DMS 273 treated with DMSO at 0.1 percent for 48 hours (cell line): ENCODE measurements around the gene WDR59.

ENCODE experiments used
- DNase-seq: peaks from one replicate; lab custom pipeline; 2025; lab: John Stamatoyannopoulos, UW

The WDR59 gene

GRCh38 chr16:74903120-74903519 lies 81.8 kb downstream of the WDR59 start:
- no peak for DNase-seq

GRCh38 chr16:74902161-74902560 lies 82.8 kb downstream of the WDR59 start:
- no peak for DNase-seq

- DNase-seq: no peak
Observed at GRCh38 chr16:74901606-74902005, 83.3 kb downstream of the WDR59 start.

GRCh38 chr16:74899816-74900215 lies 85.1 kb downstream of the WDR59 start:
- DNase-seq: no peak

GRCh38 chr16:74898659-74899058 lies 86.3 kb downstream of the WDR59 start:
- DNase-seq: no peak

- DNase-seq: no peak
Observed at GRCh38 chr16:74896389-74897370, 88.2 kb downstream of the WDR59 start.

GRCh38 chr16:74893541-74893940 lies 91.4 kb downstream of the WDR59 start:
- DNase-seq: no peak

- no peak for DNase-seq
Observed at GRCh38 chr16:74892574-74893461, 92.1 kb downstream of the WDR59 start.

- DNase-seq: no peak
Observed at GRCh38 chr16:74888888-74889287, 96.0 kb downstream of the WDR59 start.

GRCh38 chr16:74888232-74888862 lies 96.6 kb downstream of the WDR59 start:
- DNase-seq: no peak

- DNase-seq: no peak
Observed at GRCh38 chr16:74887084-74887483, 97.8 kb downstream of the WDR59 start.

GRCh38 chr16:74877706-74878105 lies 107.2 kb downstream of the WDR59 start:
- no peak for DNase-seq

- DNase-seq: no peak
Observed at GRCh38 chr16:74874912-74875546, 109.9 kb downstream of the WDR59 start.

- DNase-seq: no peak
Observed at GRCh38 chr16:74874123-74874522, 110.8 kb downstream of the WDR59 start.

GRCh38 chr16:74872302-74872701 lies 112.6 kb downstream of the WDR59 start:
- DNase-seq: no peak

GRCh38 chr16:74871608-74872007 lies 113.3 kb downstream of the WDR59 start:
- no peak for DNase-seq

GRCh38 chr16:74868501-74868900 lies 116.4 kb downstream of the WDR59 start:
- DNase-seq: no peak

- DNase-seq: no peak
Observed at GRCh38 chr16:74868035-74868434, 116.9 kb downstream of the WDR59 start.

- DNase-seq: no peak
Observed at GRCh38 chr16:74867281-74867849, 117.6 kb downstream of the WDR59 start.

GRCh38 chr16:74865922-74866598 lies 118.9 kb downstream of the WDR59 start:
- DNase-seq: no peak

GRCh38 chr16:74862743-74863244 lies 122.1 kb downstream of the WDR59 start:
- DNase-seq: peak; percentile 14
